ENCODE results near the gene ENOX1. TPM values are rescaled to one million over a fixed set of nuclear protein-coding genes. Genes with fewer than 3 reads are reported as not detected.
"Not testable (repeated sequence)": the region's sequence is repeated elsewhere in the genome, so short reads cannot be mapped to it uniquely, and the experiment has no call there.

The ENOX1 gene
- total RNA-seq, 2 donors from 2014 or later, result 0.78 to 4.3 TPM

DNA sequence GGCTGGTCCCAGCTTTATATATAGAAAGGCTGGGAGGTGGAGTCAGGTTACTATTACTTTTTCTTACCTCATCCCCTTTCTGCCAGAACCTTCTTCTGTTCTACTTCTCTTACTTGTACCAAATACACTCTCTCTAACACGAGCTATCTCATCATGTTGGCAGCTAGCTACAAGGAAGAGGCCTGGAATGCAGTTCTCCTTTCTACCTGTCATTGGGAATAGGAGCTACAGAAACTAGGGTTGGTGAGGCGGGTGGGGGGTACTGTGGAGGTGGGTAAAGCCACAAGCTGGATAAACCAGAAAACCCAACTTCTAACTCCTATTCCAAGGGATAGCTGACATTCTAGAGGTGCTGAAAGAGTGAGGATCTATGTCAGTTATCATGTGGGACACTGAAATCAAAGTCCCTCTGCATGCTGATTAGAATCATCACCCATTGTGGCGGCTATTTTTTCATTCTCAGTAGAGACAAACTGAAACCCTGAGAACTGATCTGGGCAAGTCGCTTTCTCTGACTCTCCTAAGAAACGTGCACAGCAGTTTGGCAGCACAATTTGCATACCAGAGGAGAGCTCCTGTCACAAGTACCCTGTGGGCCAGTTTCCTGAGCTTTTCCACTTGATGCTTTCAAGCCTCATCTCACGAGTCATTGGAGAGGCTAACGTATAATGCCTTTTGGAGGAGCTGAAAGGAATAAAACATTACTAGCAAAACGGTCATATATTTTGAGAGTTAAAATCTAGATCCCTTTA, 358.1 kb downstream of the ENOX1 start:
- no peak for DNase-seq
- H3K4me1 ChIP-seq, result no peaks in the 10 kb centered on the region
- H3K36me3 ChIP-seq (replicated peaks in 1 of 2; ENCODE audit: insufficient read depth in 1 of 2, low read depth in 2 of 2), result no peaks in the 10 kb centered on the region
- TF ChIP-seq, protein P1, sequence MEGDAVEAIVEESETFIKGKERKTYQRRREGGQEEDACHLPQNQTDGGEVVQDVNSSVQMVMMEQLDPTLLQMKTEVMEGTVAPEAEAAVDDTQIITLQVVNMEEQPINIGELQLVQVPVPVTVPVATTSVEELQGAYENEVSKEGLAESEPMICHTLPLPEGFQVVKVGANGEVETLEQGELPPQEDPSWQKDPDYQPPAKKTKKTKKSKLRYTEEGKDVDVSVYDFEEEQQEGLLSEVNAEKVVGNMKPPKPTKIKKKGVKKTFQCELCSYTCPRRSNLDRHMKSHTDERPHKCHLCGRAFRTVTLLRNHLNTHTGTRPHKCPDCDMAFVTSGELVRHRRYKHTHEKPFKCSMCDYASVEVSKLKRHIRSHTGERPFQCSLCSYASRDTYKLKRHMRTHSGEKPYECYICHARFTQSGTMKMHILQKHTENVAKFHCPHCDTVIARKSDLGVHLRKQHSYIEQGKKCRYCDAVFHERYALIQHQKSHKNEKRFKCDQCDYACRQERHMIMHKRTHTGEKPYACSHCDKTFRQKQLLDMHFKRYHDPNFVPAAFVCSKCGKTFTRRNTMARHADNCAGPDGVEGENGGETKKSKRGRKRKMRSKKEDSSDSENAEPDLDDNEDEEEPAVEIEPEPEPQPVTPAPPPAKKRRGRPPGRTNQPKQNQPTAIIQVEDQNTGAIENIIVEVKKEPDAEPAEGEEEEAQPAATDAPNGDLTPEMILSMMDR (IDR thresholded peaks at IDR 0.05), result no peak
- TF ChIP-seq POLR2A (IDR thresholded peaks at IDR 0.05), result no peak
- no peaks in the 10 kb centered on the region for H3K9me3 ChIP-seq
- H3K27me3 ChIP-seq, result no peaks in the 10 kb centered on the region
- WGBS, 2 donors, result 73 to 79% methylated on average over 8 of the region's 8 CpGs
- H3K4me3 ChIP-seq, result no peak overlapping the region
- ATAC-seq, result no peak
- no peak overlapping the region for H3K27ac ChIP-seq
- intact Hi-C loops (cut with DNase I), result no loop called here

DNA sequence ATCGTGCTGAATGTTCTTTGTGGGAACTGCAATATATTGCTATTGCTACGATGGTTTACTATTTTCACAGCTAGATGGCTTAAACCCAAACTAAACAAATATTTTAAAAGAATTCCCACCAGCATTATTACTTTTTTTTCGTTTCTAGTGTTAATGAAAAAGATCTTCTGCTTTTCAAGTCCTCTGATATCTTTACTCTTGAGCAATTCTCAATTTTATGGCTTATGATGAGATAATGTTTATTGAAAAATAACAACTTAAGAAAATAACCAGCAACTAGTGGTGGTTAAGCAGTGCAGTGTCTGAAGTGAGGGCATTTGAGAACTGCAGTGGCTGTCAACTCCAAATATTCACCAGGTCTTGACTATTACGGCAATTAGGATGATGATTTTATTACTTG, 360.4 kb downstream of the ENOX1 start:
- DNase-seq, result no peak
- Histone ChIP-seq H3K27ac (no peak overlapping the region), H3K9me3 (no peaks in the 10 kb centered on the region), H3K36me3 (replicated peaks in 1 of 2; ENCODE audit: insufficient read depth in 1 of 2, low read depth in 2 of 2) (no peaks in the 10 kb centered on the region), H3K4me1 (no peaks in the 10 kb centered on the region), H3K4me3 (no peak overlapping the region), H3K27me3 (no peaks in the 10 kb centered on the region)
- TF ChIP-seq, protein P1 (IDR thresholded peaks at IDR 0.05), result no peak
- TF ChIP-seq POLR2A (IDR thresholded peaks at IDR 0.05), result no peak
- WGBS, 2 donors, result 55 to 75% methylated on average over 4 of the region's 4 CpGs
- intact Hi-C loops (cut with DNase I), result no loop called here
- ATAC-seq, result no peak

DNA sequence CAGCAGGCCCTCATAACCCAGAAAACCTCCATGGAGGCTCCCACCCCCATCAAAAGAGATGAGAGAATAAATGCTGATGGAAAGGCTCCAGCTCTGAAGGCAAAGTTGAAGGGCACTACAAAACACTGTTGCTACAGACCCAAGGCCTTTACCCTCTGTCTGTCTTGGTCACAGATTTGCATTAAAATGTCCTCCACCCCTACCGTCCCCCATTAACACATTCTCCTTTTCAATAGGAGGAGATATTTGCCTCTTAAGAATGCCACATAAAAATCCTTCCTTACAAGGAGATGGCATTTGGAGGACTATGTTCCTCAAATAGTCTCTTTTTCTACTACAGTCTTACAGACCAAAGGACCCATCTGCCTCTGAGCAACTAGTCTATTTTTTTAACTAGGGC, 361.5 kb downstream of the ENOX1 start:
- no peaks in the 10 kb centered on the region for H3K9me3 ChIP-seq
- TF ChIP-seq, protein P1 (IDR thresholded peaks at IDR 0.05), result no peak
- TF ChIP-seq POLR2A (IDR thresholded peaks at IDR 0.05), result no peak
- no peak overlapping the region for H3K27ac ChIP-seq
- no peaks in the 10 kb centered on the region for H3K4me1 ChIP-seq
- ATAC-seq (no peak), DNase-seq (no peak)
- intact Hi-C loops (cut with DNase I), result no loop called here
- H3K27me3 ChIP-seq, result no peaks in the 10 kb centered on the region
- WGBS, 2 donors, result 100% methylated on average over 1 of the region's 1 CpG
- H3K36me3 ChIP-seq (replicated peaks in 1 of 2; ENCODE audit: insufficient read depth in 1 of 2, low read depth in 2 of 2), result no peaks in the 10 kb centered on the region
- no peak overlapping the region for H3K4me3 ChIP-seq

DNA sequence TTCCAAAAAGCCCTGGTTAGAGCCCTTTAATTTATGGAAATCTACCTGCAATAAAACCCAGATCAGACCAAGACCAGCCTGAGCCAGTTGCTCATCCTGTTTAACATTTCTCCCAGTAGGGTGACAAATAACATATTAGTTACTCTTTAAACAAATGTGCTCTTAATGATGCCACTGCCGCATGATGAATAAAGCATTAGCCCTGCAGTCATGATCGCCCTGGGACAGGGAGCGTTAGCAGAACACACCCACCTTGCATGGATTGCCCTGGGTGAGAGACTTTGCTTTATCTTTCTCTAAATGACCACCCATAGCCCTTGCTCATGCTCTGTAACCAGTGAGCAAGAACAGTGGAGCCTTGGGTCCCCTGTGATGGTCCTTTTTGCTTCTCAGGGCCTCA, 362.4 kb downstream of the ENOX1 start:
- Histone ChIP-seq H3K36me3 (replicated peaks in 1 of 2; ENCODE audit: insufficient read depth in 1 of 2, low read depth in 2 of 2) (no peaks in the 10 kb centered on the region), H3K4me3 (no peak overlapping the region), H3K4me1 (no peaks in the 10 kb centered on the region), H3K27ac (no peak overlapping the region), H3K27me3 (no peaks in the 10 kb centered on the region), H3K9me3 (no peaks in the 10 kb centered on the region)
- intact Hi-C loops (cut with DNase I), result no loop called here
- WGBS, 2 donors, result 62 to 65% methylated on average over 3 of the region's 3 CpGs
- TF ChIP-seq, protein P1 (IDR thresholded peaks at IDR 0.05), result no peak
- TF ChIP-seq POLR2A (IDR thresholded peaks at IDR 0.05), result no peak
- ATAC-seq, result no peak
- no peak for DNase-seq

GRCh38 chr13:43422116-43422515, 364.7 kb downstream of the ENOX1 start:
- DNase-seq (no peak), ATAC-seq (no peak)
- H3K36me3 ChIP-seq (replicated peaks in 1 of 2; ENCODE audit: insufficient read depth in 1 of 2, low read depth in 2 of 2), result no peaks in the 10 kb centered on the region
- no peaks in the 10 kb centered on the region for H3K4me1 ChIP-seq
- no peak overlapping the region for H3K4me3 ChIP-seq
- no peaks in the 10 kb centered on the region for H3K9me3 ChIP-seq
- no peaks in the 10 kb centered on the region for H3K27me3 ChIP-seq
- intact Hi-C loops (cut with DNase I), result no loop called here
- TF ChIP-seq POLR2A (IDR thresholded peaks at IDR 0.05), result no peak
- TF ChIP-seq, protein P1 (IDR thresholded peaks at IDR 0.05), result no peak
- no peak overlapping the region for H3K27ac ChIP-seq

GRCh38 chr13:43416842-43417241, 369.9 kb downstream of the ENOX1 start:
- DNase-seq; H3K27ac ChIP-seq; intact Hi-C loops (cut with DNase I); H3K4me1 ChIP-seq; H3K36me3 ChIP-seq (replicated peaks in 1 of 2; ENCODE audit: insufficient read depth in 1 of 2, low read depth in 2 of 2); H3K4me3 ChIP-seq; H3K9me3 ChIP-seq; H3K27me3 ChIP-seq; ATAC-seq: not testable (repeated sequence)
- WGBS, 2 donors, result 93 to 98% methylated on average over 18 of the region's 22 CpGs

DNA sequence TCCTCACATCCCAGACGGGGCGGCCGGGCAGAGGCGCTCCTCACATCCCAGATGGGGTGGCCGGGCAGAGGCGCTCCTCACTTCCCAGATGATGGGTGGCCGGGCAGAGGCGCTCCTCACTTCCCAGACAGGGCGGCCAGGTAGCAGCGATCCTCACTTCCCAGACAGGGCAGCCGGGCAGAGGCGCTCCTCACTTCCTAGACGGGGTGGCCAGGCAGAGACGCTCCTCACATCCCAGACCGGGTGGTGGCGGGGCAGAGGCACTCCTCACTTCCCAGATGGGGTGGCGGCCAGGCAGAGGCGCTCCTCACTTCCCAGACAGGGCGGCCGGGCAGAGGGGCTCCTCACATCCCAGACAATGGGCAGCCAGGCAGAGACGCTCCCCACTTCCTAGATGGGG, 370.4 kb downstream of the ENOX1 start:
- ATAC-seq; H3K4me3 ChIP-seq; DNase-seq; H3K4me1 ChIP-seq; H3K27me3 ChIP-seq; H3K9me3 ChIP-seq; H3K27ac ChIP-seq; intact Hi-C loops (cut with DNase I); H3K36me3 ChIP-seq (replicated peaks in 1 of 2; ENCODE audit: insufficient read depth in 1 of 2, low read depth in 2 of 2): not testable (repeated sequence)
- WGBS, 2 donors, result 94% methylated on average over 20 of the region's 21 CpGs; no CpG with 5 or more reads in 1 of the 2 donors
